HCT116 (cell line): ENCODE measurements around the gene GATAD2B. TPM values are rescaled to one million over a fixed set of nuclear protein-coding genes. Genes with fewer than 3 reads are reported as not detected.
A peak's percentile ranks its signal among the peaks of the same experiment; 100 is the strongest.

Experiments
- ATAC-seq: fragments of 200-7000 bp; cut with Tn5 transposase; 2 replicates; pipeline ENCODE4 v1.9.1; 2020; ENCODE audit warnings: mild to moderate bottlenecking, moderate library complexity
- BruUV-seq: library from RNA; stranded (reverse); fragments of 400-500 nt; replicated peaks from 2 replicates; lab custom pipeline; 2021; lab: Mats Ljungman, UMichigan
- CTCF ChIA-PET: fragments of 300-600 bp; sonication (Branson Sonifier 250); formaldehyde crosslinking; loops from one replicate; lab custom pipeline; 2021; ENCODE audit warnings: antibody characterized with exemption; lab: Charles Lee
- POLR2A ChIA-PET: fragments of 300-600, 350-600 bp; sonication (Branson Sonifier 250); formaldehyde crosslinking; loops from one replicate; lab custom pipeline; 2021; ENCODE audit warnings: antibody characterized with exemption; lab: Charles Lee
- RAD21 ChIA-PET, 2 experiments: fragments of 300-600 bp; sonication (Branson Sonifier 250); formaldehyde crosslinking; loops; one replicate each; lab custom pipeline; 2023; ENCODE audit warnings: low total read pairs in 2 of 2; ENCODE audit not compliant: uncharacterized antibody in 2 of 2, unreplicated experiment in 2 of 2, low non-redundant PET in 1 of 2; lab: Charles Lee
- DNase-seq: peaks from one replicate; pipeline ENCODE4 v3.0.0-alpha.2; 2010; ENCODE audit warnings: low read depth, low spot score
- H2AFZ ChIP-seq: fragments of 200-600 bp; shearing (Covaris generic), sonication (generic); 2 replicates; pipeline ENCODE4 v1.6.1; 2017; ENCODE audit warnings: low read depth, mixed run types, mixed read lengths, antibody characterized with exemption, low read length; ENCODE audit not compliant: poor library complexity, severe bottlenecking
- H3K27ac ChIP-seq: 2 replicates; pipeline ENCODE4 v1.5.1; 2012; ENCODE audit warnings: low read depth, low read length
- H3K27me3 ChIP-seq: fragments of 200-600 bp; sonication (generic); 2 replicates; pipeline ENCODE4 v1.6.1; 2016; ENCODE audit warnings: mixed run types, low read length, mixed read lengths; ENCODE audit not compliant: insufficient read depth
- H3K36me3 ChIP-seq, 2 experiments: fragments of 200-500 bp in 1 of 2; fragments of 200-600 bp in 1 of 2; sonication (Bioruptor generic) in 1 of 2; sonication (generic) in 1 of 2; 2 replicates each; pipeline versions ENCODE4 v1.5.1 to v1.6.1; 2014 to 2016; ENCODE audit warnings: low read length in 2 of 2, inconsistent platforms in 1 of 2, mixed read lengths in 1 of 2, mixed run types in 1 of 2; ENCODE audit not compliant: insufficient read depth in 2 of 2, control insufficient read depth in 1 of 2
- H3K4me1 ChIP-seq, 2 experiments: fragments of 200-600 bp in 1 of 2; sonication (generic) in 1 of 2; 2 replicates each; pipeline versions ENCODE4 v1.5.1 to v1.6.1; 2012 to 2017; ENCODE audit warnings: low read length in 2 of 2, inconsistent platforms in 1 of 2, mild to moderate bottlenecking in 1 of 2, mixed read lengths in 1 of 2, mixed run types in 1 of 2, moderate library complexity in 1 of 2; ENCODE audit not compliant: insufficient read depth in 2 of 2, control insufficient read depth in 1 of 2
- H3K4me2 ChIP-seq: fragments of 200-600 bp; sonication (generic); 2 replicates; pipeline ENCODE4 v1.6.1; 2017; ENCODE audit warnings: mixed run types, low read length, mixed read lengths
- H3K4me3 ChIP-seq, 2 experiments: fragments of 200-600 bp in 1 of 2; sonication (generic) in 1 of 2; replicated peaks in 1 of 2; 2 replicates each; pipeline ENCODE4 v1.5.1; 2011 to 2016; ENCODE audit warnings: low read length in 2 of 2, control low read depth in 1 of 2, low read depth in 1 of 2, mild to moderate bottlenecking in 1 of 2, mixed read lengths in 1 of 2, mixed run types in 1 of 2
- H3K79me2 ChIP-seq: fragments of 200-600 bp; sonication (generic); 2 replicates; pipeline ENCODE4 v1.6.1; 2017; ENCODE audit warnings: mild to moderate bottlenecking, mixed run types, low read length, moderate library complexity, mixed read lengths; ENCODE audit not compliant: insufficient read depth
- H3K9ac ChIP-seq: fragments of 200-600 bp; sonication (generic); 2 replicates; pipeline ENCODE4 v1.6.1; 2016; ENCODE audit warnings: low read length, mixed read lengths
- H3K9me2 ChIP-seq: fragments of 200-600 bp; sonication (generic), shearing (Covaris generic); 2 replicates; pipeline ENCODE4 v1.6.1; 2017; ENCODE audit warnings: mixed run types, mild to moderate bottlenecking, moderate library complexity; ENCODE audit not compliant: insufficient read depth
- H3K9me3 ChIP-seq, 2 experiments: fragments of 200-500 bp in 1 of 2; fragments of 200-600 bp in 1 of 2; sonication (Bioruptor generic) in 1 of 2; sonication (generic) in 1 of 2; 2 replicates each; pipeline ENCODE4 v1.6.1; 2014 to 2017; ENCODE audit warnings: low read length in 2 of 2, mixed read lengths in 2 of 2, inconsistent platforms in 1 of 2, low read depth in 1 of 2, mild to moderate bottlenecking in 1 of 2, mixed run types in 1 of 2, moderate library complexity in 1 of 2; ENCODE audit not compliant: control insufficient read depth in 1 of 2, insufficient read depth in 1 of 2
- H4K20me1 ChIP-seq: fragments of 200-600 bp; sonication (generic), shearing (Covaris generic); 2 replicates; pipeline ENCODE4 v1.6.1; 2017; ENCODE audit warnings: mixed run types, mild to moderate bottlenecking, moderate library complexity; ENCODE audit not compliant: insufficient read depth
- CEBPB ChIP-seq: IDR thresholded peaks from 2 replicates; pipeline ENCODE4 v1.6.1; 2012; ENCODE audit warnings: low read depth
- EGR1 ChIP-seq: IDR thresholded peaks from 2 replicates; pipeline ENCODE4 v1.6.1; 2012; ENCODE audit warnings: low read depth
- ELF1 ChIP-seq: IDR thresholded peaks from 2 replicates; pipeline ENCODE4 v1.6.1; 2012; ENCODE audit warnings: low read depth, borderline replicate concordance
- EZH2 ChIP-seq: fragments of 200-600 bp; sonication (generic); IDR thresholded peaks from 2 replicates; pipeline ENCODE4 v1.6.1; 2017; ENCODE audit warnings: antibody characterized with exemption, mixed run types
- EZH2phosphoT487 ChIP-seq: fragments of 200-600 bp; IDR thresholded peaks from 2 replicates; pipeline ENCODE4 v1.6.1; 2018; ENCODE audit warnings: antibody characterized with exemption, borderline replicate concordance
- FOSL1 ChIP-seq: IDR thresholded peaks from 2 replicates; pipeline ENCODE4 v1.6.1; 2012; ENCODE audit warnings: low read depth
- RAD21 ChIP-seq: IDR thresholded peaks from 2 replicates; pipeline ENCODE4 v1.6.1; 2012; ENCODE audit warnings: low read depth, mild to moderate bottlenecking
- SIN3A ChIP-seq: IDR thresholded peaks from 2 replicates; pipeline ENCODE4 v1.6.1; 2012; ENCODE audit warnings: low read depth
- SRF ChIP-seq: IDR thresholded peaks from 2 replicates; pipeline ENCODE4 v1.6.1; 2012; ENCODE audit warnings: low read depth
- YY1 ChIP-seq: IDR thresholded peaks from 2 replicates; pipeline ENCODE4 v1.6.1; 2011; ENCODE audit warnings: low read length, low read depth, moderate library complexity, mild to moderate bottlenecking; ENCODE audit not compliant: insufficient replicate concordance; ENCODE audit errors: extremely low read depth
- intact Hi-C: fragments of 100-400 bp; cut with micrococcal nuclease; formaldehyde crosslinking; loops from 2 replicates; pipeline ENCODE4 v1.10.0; 2022
- total RNA-seq: library from RNA; stranded (reverse); gene quantifications from one replicate; pipeline ENCODE4 v1.2.1, GENCODE V29; 2021; ENCODE audit not compliant: unreplicated experiment
- TF ChIP-seq, protein P1 (sequence below): IDR thresholded peaks from 2 replicates; pipeline ENCODE4 v1.6.1; 2012
- TF ChIP-seq, protein P2 (sequence below): IDR thresholded peaks from 2 replicates; pipeline ENCODE4 v1.6.1; 2012; ENCODE audit warnings: low read depth
- TF ChIP-seq, protein P3 (sequence below), 3 experiments: fragments of 200-600 bp in 1 of 3; sonication (generic) in 1 of 3; IDR thresholded peaks in 2 of 3; conservative IDR thresholded peaks in 1 of 3; 2 replicates each; pipeline ENCODE4 v1.5.1; 2012 to 2017; ENCODE audit warnings: low read depth in 2 of 3, low read length in 2 of 3, antibody characterized with exemption in 1 of 3, borderline replicate concordance in 1 of 3, control low read depth in 1 of 3, mild to moderate bottlenecking in 1 of 3, mixed read lengths in 1 of 3, mixed run types in 1 of 3, moderate library complexity in 1 of 3; ENCODE audit not compliant: insufficient read depth in 1 of 3
- TF ChIP-seq, protein P4 (sequence below): IDR thresholded peaks from 2 replicates; pipeline ENCODE4 v1.6.1; 2011; ENCODE audit warnings: mild to moderate bottlenecking, low read length, moderate library complexity; ENCODE audit not compliant: insufficient replicate concordance; ENCODE audit errors: extremely low read depth

Gene GATAD2B
- total RNA-seq, 1 experiment from 2014 or later: 50.2 TPM

DNA sequence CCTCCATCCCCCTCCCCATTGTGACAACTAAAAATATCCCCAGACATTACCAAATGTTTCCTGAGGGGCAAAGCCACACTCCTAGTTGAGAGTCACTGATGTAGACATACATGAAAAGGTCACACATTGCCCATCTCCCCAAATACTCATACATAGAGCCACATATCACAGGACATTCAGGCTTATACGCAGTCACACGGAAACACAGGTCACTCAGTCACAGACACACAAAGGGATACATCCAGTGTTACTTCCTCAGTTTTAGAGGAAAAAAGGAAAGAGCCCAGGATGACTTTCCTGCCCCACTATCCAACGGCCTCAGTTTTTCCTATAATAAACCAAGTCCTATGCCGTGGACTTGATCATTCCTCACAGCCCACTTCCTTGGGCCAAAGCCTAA, 38.6 kb upstream of the GATAD2B start:
- Histone ChIP-seq H3K27me3 (no peaks in the 10 kb centered on the region), H3K36me3 (peaks cover 5 to 11% of the 10 kb centered on the region in 2 experiments; a peak in 1 of 4 replicates), H3K27ac (peak overlapping the region; percentile 93; the same call in 1 of the 2 replicates), H2AFZ (no peak overlapping the region), H3K79me2 (peaks cover 51% of the 10 kb centered on the region), H4K20me1 (no peaks in the 10 kb centered on the region), H3K9me3 (no peaks in the 10 kb centered on the region), H3K4me1 (peaks cover 26 to 60% of the 10 kb centered on the region in 2 experiments), H3K4me2 (peak overlapping the region; percentile 86), H3K9me2 (no peaks in the 10 kb centered on the region), H3K4me3 (no peak overlapping the region; a peak in 1 of 4 replicates), H3K9ac (no peak overlapping the region)
- ChIA-PET RAD21 (no interaction called here), POLR2A (no interaction called here), CTCF (no interaction called here)
- no TSS peak for BruUV-seq
- ATAC-seq (no peak), DNase-seq (no peak)
- intact Hi-C loops: loop anchor here (5.0 kb wide), 1 partner anchor 179 kb away; no protein-coding TSS in a partner anchor
- TF ChIP-seq EZH2phosphoT487 (no peak), ELF1 (no peak), EZH2 (no peak), CEBPB (no peak), SRF (no peak), SIN3A (no peak), EGR1 (no peak), FOSL1 (no peak), RAD21 (no peak), YY1 (no peak)
- TF ChIP-seq, protein P1, sequence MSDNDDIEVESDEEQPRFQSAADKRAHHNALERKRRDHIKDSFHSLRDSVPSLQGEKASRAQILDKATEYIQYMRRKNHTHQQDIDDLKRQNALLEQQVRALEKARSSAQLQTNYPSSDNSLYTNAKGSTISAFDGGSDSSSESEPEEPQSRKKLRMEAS: no peak
- TF ChIP-seq, protein P2, sequence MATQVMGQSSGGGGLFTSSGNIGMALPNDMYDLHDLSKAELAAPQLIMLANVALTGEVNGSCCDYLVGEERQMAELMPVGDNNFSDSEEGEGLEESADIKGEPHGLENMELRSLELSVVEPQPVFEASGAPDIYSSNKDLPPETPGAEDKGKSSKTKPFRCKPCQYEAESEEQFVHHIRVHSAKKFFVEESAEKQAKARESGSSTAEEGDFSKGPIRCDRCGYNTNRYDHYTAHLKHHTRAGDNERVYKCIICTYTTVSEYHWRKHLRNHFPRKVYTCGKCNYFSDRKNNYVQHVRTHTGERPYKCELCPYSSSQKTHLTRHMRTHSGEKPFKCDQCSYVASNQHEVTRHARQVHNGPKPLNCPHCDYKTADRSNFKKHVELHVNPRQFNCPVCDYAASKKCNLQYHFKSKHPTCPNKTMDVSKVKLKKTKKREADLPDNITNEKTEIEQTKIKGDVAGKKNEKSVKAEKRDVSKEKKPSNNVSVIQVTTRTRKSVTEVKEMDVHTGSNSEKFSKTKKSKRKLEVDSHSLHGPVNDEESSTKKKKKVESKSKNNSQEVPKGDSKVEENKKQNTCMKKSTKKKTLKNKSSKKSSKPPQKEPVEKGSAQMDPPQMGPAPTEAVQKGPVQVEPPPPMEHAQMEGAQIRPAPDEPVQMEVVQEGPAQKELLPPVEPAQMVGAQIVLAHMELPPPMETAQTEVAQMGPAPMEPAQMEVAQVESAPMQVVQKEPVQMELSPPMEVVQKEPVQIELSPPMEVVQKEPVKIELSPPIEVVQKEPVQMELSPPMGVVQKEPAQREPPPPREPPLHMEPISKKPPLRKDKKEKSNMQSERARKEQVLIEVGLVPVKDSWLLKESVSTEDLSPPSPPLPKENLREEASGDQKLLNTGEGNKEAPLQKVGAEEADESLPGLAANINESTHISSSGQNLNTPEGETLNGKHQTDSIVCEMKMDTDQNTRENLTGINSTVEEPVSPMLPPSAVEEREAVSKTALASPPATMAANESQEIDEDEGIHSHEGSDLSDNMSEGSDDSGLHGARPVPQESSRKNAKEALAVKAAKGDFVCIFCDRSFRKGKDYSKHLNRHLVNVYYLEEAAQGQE: no peak
- TF ChIP-seq, protein P3, sequence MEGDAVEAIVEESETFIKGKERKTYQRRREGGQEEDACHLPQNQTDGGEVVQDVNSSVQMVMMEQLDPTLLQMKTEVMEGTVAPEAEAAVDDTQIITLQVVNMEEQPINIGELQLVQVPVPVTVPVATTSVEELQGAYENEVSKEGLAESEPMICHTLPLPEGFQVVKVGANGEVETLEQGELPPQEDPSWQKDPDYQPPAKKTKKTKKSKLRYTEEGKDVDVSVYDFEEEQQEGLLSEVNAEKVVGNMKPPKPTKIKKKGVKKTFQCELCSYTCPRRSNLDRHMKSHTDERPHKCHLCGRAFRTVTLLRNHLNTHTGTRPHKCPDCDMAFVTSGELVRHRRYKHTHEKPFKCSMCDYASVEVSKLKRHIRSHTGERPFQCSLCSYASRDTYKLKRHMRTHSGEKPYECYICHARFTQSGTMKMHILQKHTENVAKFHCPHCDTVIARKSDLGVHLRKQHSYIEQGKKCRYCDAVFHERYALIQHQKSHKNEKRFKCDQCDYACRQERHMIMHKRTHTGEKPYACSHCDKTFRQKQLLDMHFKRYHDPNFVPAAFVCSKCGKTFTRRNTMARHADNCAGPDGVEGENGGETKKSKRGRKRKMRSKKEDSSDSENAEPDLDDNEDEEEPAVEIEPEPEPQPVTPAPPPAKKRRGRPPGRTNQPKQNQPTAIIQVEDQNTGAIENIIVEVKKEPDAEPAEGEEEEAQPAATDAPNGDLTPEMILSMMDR (IDR thresholded peaks at IDR 0.05 in 2 of 3, conservative IDR thresholded peaks at IDR 0.05 in 1 of 3; ENCODE audit: borderline replicate concordance in 1 of 3, insufficient read depth in 1 of 3, low read depth in 2 of 3, low read length in 2 of 3): no peak
- TF ChIP-seq, protein P4, sequence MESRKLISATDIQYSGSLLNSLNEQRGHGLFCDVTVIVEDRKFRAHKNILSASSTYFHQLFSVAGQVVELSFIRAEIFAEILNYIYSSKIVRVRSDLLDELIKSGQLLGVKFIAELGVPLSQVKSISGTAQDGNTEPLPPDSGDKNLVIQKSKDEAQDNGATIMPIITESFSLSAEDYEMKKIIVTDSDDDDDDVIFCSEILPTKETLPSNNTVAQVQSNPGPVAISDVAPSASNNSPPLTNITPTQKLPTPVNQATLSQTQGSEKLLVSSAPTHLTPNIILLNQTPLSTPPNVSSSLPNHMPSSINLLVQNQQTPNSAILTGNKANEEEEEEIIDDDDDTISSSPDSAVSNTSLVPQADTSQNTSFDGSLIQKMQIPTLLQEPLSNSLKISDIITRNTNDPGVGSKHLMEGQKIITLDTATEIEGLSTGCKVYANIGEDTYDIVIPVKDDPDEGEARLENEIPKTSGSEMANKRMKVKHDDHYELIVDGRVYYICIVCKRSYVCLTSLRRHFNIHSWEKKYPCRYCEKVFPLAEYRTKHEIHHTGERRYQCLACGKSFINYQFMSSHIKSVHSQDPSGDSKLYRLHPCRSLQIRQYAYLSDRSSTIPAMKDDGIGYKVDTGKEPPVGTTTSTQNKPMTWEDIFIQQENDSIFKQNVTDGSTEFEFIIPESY: no peak
